ENCODE measurements around the gene NEO1.

- no peak for TF ChIP-seq EZH2 (IDR thresholded peaks at IDR 0.05; ENCODE audit: insufficient read depth, poor library complexity, severe bottlenecking)
- TF ChIP-seq EZH2phosphoT487 (IDR thresholded peaks at IDR 0.05; ENCODE audit: insufficient read depth, low read depth): no peak
These were observed 56.4 kb downstream of the NEO1 start for GRCh38 chr15:73108676-73109075.
